Suppressor macrophage (primary cell): Measurements from ENCODE around the gene FAM174C.
"Not testable (repeated sequence)": the region's sequence is repeated elsewhere in the genome, so short reads cannot be mapped to it uniquely, and the experiment has no call there.

Experiments used
- DNase-seq, 4 experiments: peaks; one replicate each; pipeline ENCODE4 v3.0.0-alpha.2; 2020 to 2022

The FAM174C gene

GRCh38 chr19:1237027-1237659 lies 38.2 kb upstream of the FAM174C start:
- peak in 3 of 4 experiments; percentile 33 to 44 (median 42) for DNase-seq

GRCh38 chr19:1237754-1238368 lies 37.5 kb upstream of the FAM174C start, which contains the start of gene CBARP:
Gene CBARP (minus strand): TSS chr19:1238005. CDS start chr19:1236100, 1,905 bp downstream.
- peak; percentile 68 to 87 (median 70) for DNase-seq

GRCh38 chr19:1238369-1239303 lies 36.7 kb upstream of the FAM174C start:
- DNase-seq: peak in 1 of 4 experiments; percentile 36

- peak in 1 of 4 experiments; percentile 45 for DNase-seq
These were observed 35.9 kb upstream of the FAM174C start for GRCh38 chr19:1239420-1239795.

GRCh38 chr19:1239796-1240737 lies 35.3 kb upstream of the FAM174C start:
- peak; percentile 97 to 99 (median 98) for DNase-seq

- DNase-seq: no peak
These were observed 34.4 kb upstream of the FAM174C start for GRCh38 chr19:1240925-1241324.

- peak; percentile 97 to 99 (median 98) for DNase-seq
These were observed 33.8 kb upstream of the FAM174C start, which contains the start of gene ATP5F1D for GRCh38 chr19:1241417-1242095. Gene ATP5F1D (plus strand): TSS chr19:1241751. CDS start chr19:1241851, 100 bp downstream.

GRCh38 chr19:1243768-1244692 lies 31.3 kb upstream of the FAM174C start:
- DNase-seq: peak; percentile 88 to 93 (median 92)

GRCh38 chr19:1244693-1245451 lies 30.5 kb upstream of the FAM174C start:
- peak; percentile 87 to 93 (median 90) for DNase-seq

GRCh38 chr19:1245494-1246264 lies 29.7 kb upstream of the FAM174C start:
- DNase-seq: no peak

GRCh38 chr19:1246265-1247087 lies 28.9 kb upstream of the FAM174C start:
- DNase-seq: not testable (repeated sequence)

- DNase-seq: no peak
These were observed 27.6 kb upstream of the FAM174C start for GRCh38 chr19:1247748-1248138.

- DNase-seq: peak; percentile 94 to 96 (median 95)
These were observed 27.1 kb upstream of the FAM174C start, which contains the start of gene MIDN for GRCh38 chr19:1248139-1248785. Gene MIDN (plus strand): TSS chr19:1248583. CDS start chr19:1250297, 1,714 bp downstream.

GRCh38 chr19:1248786-1249297 lies 26.5 kb upstream of the FAM174C start:
- DNase-seq: peak; percentile 88 to 95 (median 92)

- peak; percentile 97 to 100 (median 98) for DNase-seq
These were observed 25.9 kb upstream of the FAM174C start for GRCh38 chr19:1249298-1249989.

GRCh38 chr19:1249990-1250436 lies 25.3 kb upstream of the FAM174C start:
- no peak for DNase-seq
